Aorta (tissue), 5 donors: ENCODE results near the gene FAM186B. TPM values are rescaled to one million over a fixed set of nuclear protein-coding genes. Genes with fewer than 3 reads are reported as not detected.
"Not testable (repeated sequence)": the region's sequence is repeated elsewhere in the genome, so short reads cannot be mapped to it uniquely, and the experiment has no call there.

Source experiments
- ATAC-seq: fragments of 200-7000 bp; cut with Tn5 transposase; one replicate; pipeline ENCODE4 v1.9.1; 2022; ENCODE audit warnings: moderate library complexity; ENCODE audit not compliant: low FRiP score
- DNase-seq, 2 donors: peaks; one replicate each; pipeline ENCODE4 v3.0.0-alpha.2; 2020
- H3K27ac ChIP-seq, 2 donors: one replicate each; pipeline ENCODE4 v1.5.1; 2013; ENCODE audit warnings: low read length in 2 of 2, mild to moderate bottlenecking in 2 of 2, moderate library complexity in 2 of 2, control low read depth in 1 of 2, inconsistent platforms in 1 of 2, low read depth in 1 of 2
- H3K27me3 ChIP-seq, 2 donors: one replicate each; pipeline ENCODE4 v1.6.1; 2013; ENCODE audit warnings: control low read depth in 1 of 2, low read length in 1 of 2, mild to moderate bottlenecking in 1 of 2, moderate library complexity in 1 of 2; ENCODE audit not compliant: insufficient read depth in 2 of 2, control insufficient read depth in 1 of 2
- H3K36me3 ChIP-seq, 2 donors: one replicate each; pipeline ENCODE4 v1.6.1; 2013; ENCODE audit warnings: control low read depth in 1 of 2, low read length in 1 of 2, mild to moderate bottlenecking in 1 of 2; ENCODE audit not compliant: insufficient read depth in 2 of 2, control insufficient read depth in 1 of 2
- H3K4me1 ChIP-seq, 2 donors: one replicate each; pipeline ENCODE4 v1.6.1; 2013; ENCODE audit warnings: low read length in 2 of 2, control low read depth in 1 of 2, mild to moderate bottlenecking in 1 of 2, moderate library complexity in 1 of 2; ENCODE audit not compliant: insufficient read depth in 2 of 2, control insufficient read depth in 1 of 2
- H3K4me3 ChIP-seq, 2 donors: one replicate each; pipeline ENCODE4 v1.5.1; 2013; ENCODE audit warnings: low read length in 2 of 2, control low read depth in 1 of 2, mild to moderate bottlenecking in 1 of 2
- H3K9me3 ChIP-seq: one replicate; pipeline ENCODE4 v1.6.1; 2013; ENCODE audit warnings: mild to moderate bottlenecking, low read length; ENCODE audit not compliant: control insufficient read depth
- WGBS, 2 donors: extraction: QIAGEN DNeasy Blood & Tissue Kit; methylation state at CpG; one replicate each; pipeline ENCODE4 v1.1.7; 2013; 5-methylcytosine and 5-hydroxymethylcytosine counted together
- intact Hi-C, 2 donors: fragments of 100-400 bp; cut with DNase I; formaldehyde crosslinking; loops; one replicate each; pipeline versions ENCODE4 v1.14.2 to v1.15.0; 2022
- polyA plus RNA-seq, 2 donors: library from polyadenylated mRNA; stranded (reverse); fragments of 200-250 nt; gene quantifications; one replicate each; pipeline ENCODE4 v1.2.3, GENCODE V29; 2013
- total RNA-seq, 2 donors: library from RNA; stranded (reverse); fragmentation: NEBNext Ultra II Directional; extraction: Animal tissue kit (Norgen Biotek cat#: 25700); gene quantifications; one replicate each; pipeline ENCODE4 v1.2.1, GENCODE V29; 2021
- donor health status: healthy with polysubstance abuse.
- donor health status: Bipolar disorder and iron deficiency.
- donor health status: DM: no; HTN: no; CAD: no.
- donor health status: DM: no; HTN: no; CAD: no.
- donor health status: DM: yes; HTN: yes; CAD: no.

The FAM186B gene
- total and polyA plus RNA-seq, 4 donors: 0.23 to 0.30 (median 0.26) TPM; not detected in 1

DNA sequence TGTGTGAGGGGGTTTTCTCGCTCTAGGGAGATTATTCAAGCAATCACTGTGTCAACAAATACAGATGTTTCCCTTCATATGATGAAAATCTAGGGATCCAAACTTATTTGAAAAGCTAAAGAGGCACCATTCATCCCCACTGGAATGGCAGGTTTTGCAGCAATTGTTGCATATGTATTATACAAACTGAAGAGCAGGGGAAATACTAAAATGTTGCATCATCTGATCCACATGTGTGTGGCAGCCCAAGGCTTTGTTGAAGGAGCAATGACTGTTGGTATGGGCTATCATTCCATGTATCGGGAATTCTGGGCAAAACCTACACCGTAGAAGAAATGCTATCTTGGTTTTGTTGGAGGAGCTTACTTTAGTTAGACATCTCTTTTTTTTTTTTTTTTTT is 13.8 kb upstream of the FAM186B start:
- DNase-seq (no peak), ATAC-seq (no peak)
- H3K4me3 ChIP-seq: no peak overlapping the region
- H3K36me3 ChIP-seq: no peaks in the 10 kb centered on the region
- no peak overlapping the region for H3K27ac ChIP-seq
- 73 to 89% methylated on average over 3 of the region's 3 CpGs for WGBS, 2 donors
- H3K27me3 ChIP-seq: no peaks in the 10 kb centered on the region
- H3K9me3 ChIP-seq: no peaks in the 10 kb centered on the region
- H3K4me1 ChIP-seq: no peaks in the 10 kb centered on the region
- intact Hi-C loops: no loop called here

DNA sequence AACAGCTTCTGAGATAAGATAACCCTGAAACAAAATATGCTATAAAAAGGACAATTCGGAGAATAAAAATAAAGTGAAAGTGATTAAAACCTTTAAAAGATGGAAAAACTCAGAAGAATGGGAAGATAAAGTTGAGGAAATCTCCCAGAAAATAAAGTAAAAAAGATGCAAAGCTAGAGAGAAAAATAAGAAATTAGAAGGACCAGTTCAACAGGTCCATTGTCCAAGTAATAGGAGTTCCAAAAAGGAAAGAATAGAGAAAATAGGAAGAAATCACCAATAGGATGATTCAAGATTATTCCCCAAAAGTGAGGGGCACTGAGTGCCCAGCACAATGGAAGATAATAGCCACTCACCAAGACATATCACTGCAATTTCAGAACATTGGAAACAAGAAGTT is 13.1 kb upstream of the FAM186B start:
- no peak overlapping the region for H3K4me3 ChIP-seq
- H3K27me3 ChIP-seq: no peaks in the 10 kb centered on the region
- no peaks in the 10 kb centered on the region for H3K9me3 ChIP-seq
- ATAC-seq (no peak), DNase-seq (no peak)
- H3K4me1 ChIP-seq: no peaks in the 10 kb centered on the region
- no peaks in the 10 kb centered on the region for H3K36me3 ChIP-seq
- H3K27ac ChIP-seq: no peak overlapping the region
- WGBS, 2 donors: 24 to 32% methylated on average over 1 of the region's 1 CpG
- intact Hi-C loops: no loop called here

GRCh38 chr12:49616533-49617219 is 11.2 kb upstream of the FAM186B start:
- ATAC-seq (no peak), DNase-seq (no peak)
- WGBS, 2 donors: 48 to 56% methylated on average over 5 of the region's 5 CpGs
- no peaks in the 10 kb centered on the region for H3K9me3 ChIP-seq
- no peaks in the 10 kb centered on the region for H3K4me1 ChIP-seq
- H3K4me3 ChIP-seq: no peak overlapping the region
- no peak overlapping the region for H3K27ac ChIP-seq
- H3K27me3 ChIP-seq: no peaks in the 10 kb centered on the region
- intact Hi-C loops: no loop called here
- H3K36me3 ChIP-seq: no peaks in the 10 kb centered on the region

GRCh38 chr12:49615725-49616124 is 10.3 kb upstream of the FAM186B start:
- H3K27ac ChIP-seq: no peak overlapping the region
- 92 to 94% methylated on average over 7 of the region's 7 CpGs for WGBS, 2 donors
- no peaks in the 10 kb centered on the region for H3K36me3 ChIP-seq
- ATAC-seq (no peak), DNase-seq (no peak)
- H3K9me3 ChIP-seq: no peaks in the 10 kb centered on the region
- intact Hi-C loops: no loop called here
- H3K4me1 ChIP-seq: no peaks in the 10 kb centered on the region
- no peaks in the 10 kb centered on the region for H3K27me3 ChIP-seq
- no peak overlapping the region for H3K4me3 ChIP-seq

DNA sequence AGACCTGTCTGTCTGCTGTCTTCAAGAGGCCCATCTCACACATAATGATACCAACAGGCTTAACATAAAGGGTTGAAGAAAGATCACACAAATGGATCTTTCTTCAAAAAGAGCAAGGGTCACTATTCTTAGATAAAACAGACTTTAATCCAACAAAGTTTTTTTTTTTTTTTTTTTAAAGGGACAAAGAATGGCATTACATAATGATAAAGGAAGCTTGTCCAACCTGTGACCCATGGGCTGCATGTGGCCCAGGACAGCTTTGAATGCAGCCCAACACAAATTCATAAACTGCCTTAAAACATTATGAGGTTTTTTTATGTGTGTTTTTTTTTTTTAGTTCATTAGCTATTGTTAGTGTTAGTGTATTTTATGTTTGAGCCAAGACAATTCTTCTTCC is 6.8 kb upstream of the FAM186B start:
- no peak for ATAC-seq
- no peaks in the 10 kb centered on the region for H3K36me3 ChIP-seq
- H3K9me3 ChIP-seq: no peaks in the 10 kb centered on the region
- no peak overlapping the region for H3K27ac ChIP-seq
- H3K4me3 ChIP-seq: no peak overlapping the region
- DNase-seq: no peak
- H3K4me1 ChIP-seq: no peaks in the 10 kb centered on the region
- intact Hi-C loops: no loop called here
- H3K27me3 ChIP-seq: no peaks in the 10 kb centered on the region

DNA sequence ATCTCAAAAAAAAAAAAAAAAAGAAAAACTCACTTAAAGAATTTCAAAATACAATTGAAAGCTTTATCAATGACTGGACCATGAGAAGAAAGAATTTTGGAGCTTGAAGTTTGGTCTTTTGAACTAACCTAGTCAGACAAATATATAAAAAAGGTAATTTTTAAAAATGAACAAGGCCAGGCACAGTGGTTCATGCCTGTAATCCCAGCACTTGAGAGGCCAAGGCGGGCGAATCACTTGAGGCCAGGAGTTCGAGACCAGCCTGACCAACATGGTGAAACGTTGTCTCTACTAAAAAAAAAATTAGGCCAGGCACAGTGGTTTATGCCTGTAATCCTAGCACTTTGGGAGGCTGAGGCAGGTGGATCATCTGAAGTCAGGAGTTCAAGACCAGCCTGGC is 5.3 kb upstream of the FAM186B start:
- intact Hi-C loops, H3K4me3 ChIP-seq, DNase-seq, ATAC-seq, H3K27ac ChIP-seq, H3K27me3 ChIP-seq, H3K4me1 ChIP-seq, H3K36me3 ChIP-seq, H3K9me3 ChIP-seq: not testable (repeated sequence)
- 96% methylated on average over 4 of the region's 4 CpGs for WGBS, 2 donors

DNA sequence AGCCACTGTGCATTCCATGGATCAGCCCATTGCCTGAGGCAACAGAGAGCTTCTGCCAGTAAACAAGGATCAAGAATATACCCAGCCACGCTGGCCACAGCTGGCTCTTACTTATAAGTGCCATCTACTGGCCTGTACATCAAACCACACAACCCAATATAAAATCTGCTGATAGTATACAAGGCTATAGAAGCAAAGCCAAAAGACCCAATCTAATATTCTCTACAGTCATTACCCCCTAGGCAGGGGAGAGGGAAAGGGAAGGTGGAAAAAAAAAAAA is 4.4 kb upstream of the FAM186B start:
- ATAC-seq (no peak), DNase-seq (no peak)
- 74 to 91% methylated on average over 1 of the region's 1 CpG for WGBS, 2 donors
- Histone ChIP-seq H3K9me3 (no peaks in the 10 kb centered on the region), H3K4me1 (no peaks in the 10 kb centered on the region), H3K4me3 (no peak overlapping the region), H3K27ac (no peak overlapping the region), H3K27me3 (no peaks in the 10 kb centered on the region), H3K36me3 (no peaks in the 10 kb centered on the region)
- intact Hi-C loops: no loop called here

DNA sequence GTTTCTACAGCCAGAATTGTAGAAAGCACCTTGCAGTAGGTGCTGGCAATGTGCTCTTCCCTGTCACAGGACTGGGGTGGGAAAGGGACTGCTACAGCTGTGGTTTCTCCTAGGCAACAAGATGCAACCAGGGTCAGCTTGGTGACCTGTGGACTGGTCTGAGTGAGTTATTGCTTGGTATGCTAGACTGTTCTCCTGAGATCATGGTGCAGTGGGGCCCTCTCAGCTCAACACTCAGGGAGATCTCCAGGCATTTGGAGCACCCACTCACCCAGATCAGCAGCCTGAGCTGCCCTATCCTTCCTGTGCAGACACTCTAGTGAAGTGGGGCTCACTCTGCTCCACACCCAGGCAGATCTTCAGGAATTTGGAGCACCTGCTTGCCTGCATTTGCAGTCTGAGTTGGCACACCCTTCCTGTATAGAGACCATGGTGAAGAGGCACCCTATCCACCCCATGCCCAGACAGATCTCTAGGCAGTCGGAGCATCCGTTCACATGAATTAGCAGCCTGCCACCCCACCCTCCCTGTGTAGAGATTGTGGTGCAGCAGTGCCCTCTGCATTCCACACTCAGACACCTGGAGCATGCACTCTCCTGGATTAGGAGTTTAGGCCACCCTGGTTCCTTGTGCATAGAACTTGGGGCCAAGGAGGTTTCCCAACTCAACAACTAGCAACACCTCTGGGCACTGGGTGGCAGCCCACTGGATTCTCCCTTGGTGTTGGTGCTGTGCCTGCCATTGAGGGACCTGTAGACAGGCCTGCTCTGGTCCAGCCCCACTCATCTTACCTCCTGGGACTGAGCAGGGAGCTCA is 3.8 kb upstream of the FAM186B start:
- Histone ChIP-seq H3K4me3 (no peak overlapping the region), H3K4me1 (no peaks in the 10 kb centered on the region), H3K27me3 (no peaks in the 10 kb centered on the region), H3K27ac (no peak overlapping the region), H3K36me3 (no peaks in the 10 kb centered on the region), H3K9me3 (no peaks in the 10 kb centered on the region)
- 93 to 95% methylated on average over 2 of the region's 2 CpGs for WGBS, 2 donors
- intact Hi-C loops: no loop called here
- no peak for DNase-seq
- ATAC-seq: no peak

- no peak for ATAC-seq
- DNase-seq: no peak
- Histone ChIP-seq H3K36me3 (no peaks in the 10 kb centered on the region), H3K27ac (no peak overlapping the region), H3K27me3 (no peaks in the 10 kb centered on the region), H3K4me3 (no peak overlapping the region), H3K9me3 (no peaks in the 10 kb centered on the region), H3K4me1 (no peaks in the 10 kb centered on the region)
- WGBS, 2 donors: 67 to 74% methylated on average over 5 of the region's 5 CpGs
- intact Hi-C loops: no loop called here
Observed at GRCh38 chr12:49604856-49605255, 583 bp downstream of the FAM186B start.
